Naive thymus-derived CD4-positive, alpha-beta T cell (primary cell): ENCODE data around the gene SLC16A8. TPM values are rescaled to one million over a fixed set of nuclear protein-coding genes. Genes with fewer than 3 reads are reported as not detected.
"Not testable (repeated sequence)": the region's sequence is repeated elsewhere in the genome, so short reads cannot be mapped to it uniquely, and the experiment has no call there.

Source experiments
- ATAC-seq: fragments of 150-1000 bp; cut with Tn5 transposase; 2 replicates; pipeline ENCODE4 v1.10.0; 2021; ENCODE audit warnings: mild to moderate bottlenecking, moderate library complexity
- CTCF ChIA-PET: fragments of 350-600 bp; sonication (Branson Sonifier 250); formaldehyde crosslinking; loops from one replicate; lab custom pipeline; 2021; ENCODE audit warnings: antibody characterized with exemption; lab: Charles Lee
- POLR2A ChIA-PET: fragments of 350-600 bp; sonication (Branson Sonifier 250); formaldehyde crosslinking; loops from one replicate; lab custom pipeline; 2021; ENCODE audit warnings: antibody characterized with exemption, inconsistent platforms; lab: Charles Lee
- DNase-seq, 9 donors: peaks; one replicate each; pipeline versions ENCODE4 v3.0.0 to v3.0.0-alpha.2; 2020 to 2022; ENCODE audit warnings: mixed read lengths in 1 of 9
- H3K27ac ChIP-seq: one replicate; pipeline ENCODE4 v1.7.0; 2013; ENCODE audit warnings: mild to moderate bottlenecking, low read depth, low read length, moderate library complexity
- H3K27me3 ChIP-seq, 2 donors: one replicate each; pipeline ENCODE4 v1.7.0; 2013; ENCODE audit warnings: low read length in 2 of 2, mild to moderate bottlenecking in 2 of 2, moderate library complexity in 2 of 2; ENCODE audit not compliant: control insufficient read depth in 2 of 2, insufficient read depth in 2 of 2
- H3K36me3 ChIP-seq, 3 experiments: 1 replicate in 2 of 3; 2 replicates in 1 of 3; pipeline ENCODE4 v1.7.0; 2013; ENCODE audit warnings: low read length in 3 of 3, mild to moderate bottlenecking in 3 of 3, moderate library complexity in 1 of 3; ENCODE audit not compliant: insufficient read depth in 3 of 3, control insufficient read depth in 2 of 3
- H3K4me1 ChIP-seq, 2 donors: one replicate each; pipeline ENCODE4 v1.7.0; 2013; ENCODE audit warnings: low read length in 2 of 2, mild to moderate bottlenecking in 2 of 2, moderate library complexity in 1 of 2; ENCODE audit not compliant: control insufficient read depth in 2 of 2, insufficient read depth in 2 of 2
- H3K4me3 ChIP-seq: 2 replicates; pipeline ENCODE4 v1.7.0; 2013; ENCODE audit warnings: mild to moderate bottlenecking, low read length
- H3K9me3 ChIP-seq, 3 experiments: 1 replicate in 2 of 3; 2 replicates in 1 of 3; pipeline ENCODE4 v1.7.0; 2013; ENCODE audit warnings: low read length in 3 of 3; ENCODE audit not compliant: control insufficient read depth in 2 of 3
- H3K27ac Mint-ChIP-seq, 9 donors: one replicate each; pipeline ENCODE4 v1.8.0; 2020 to 2022; ENCODE audit warnings: mixed read lengths in 9 of 9, mild to moderate bottlenecking in 8 of 9, moderate library complexity in 5 of 9, inconsistent platforms in 2 of 9
- H3K27me3 Mint-ChIP-seq, 5 donors: one replicate each; pipeline ENCODE4 v1.8.0; 2021 to 2022; ENCODE audit warnings: mixed read lengths in 5 of 5, mild to moderate bottlenecking in 1 of 5
- H3K36me3 Mint-ChIP-seq, 5 donors: one replicate each; pipeline ENCODE4 v1.8.0; 2020 to 2022; ENCODE audit warnings: mixed read lengths in 5 of 5, mild to moderate bottlenecking in 3 of 5, inconsistent platforms in 1 of 5
- H3K4me1 Mint-ChIP-seq, 7 donors: one replicate each; pipeline ENCODE4 v1.8.0; 2020 to 2022; ENCODE audit warnings: mixed read lengths in 7 of 7, mild to moderate bottlenecking in 3 of 7, inconsistent platforms in 1 of 7
- H3K4me3 Mint-ChIP-seq, 10 donors: one replicate each; pipeline ENCODE4 v1.8.0; 2020 to 2022; ENCODE audit warnings: mild to moderate bottlenecking in 10 of 10, mixed read lengths in 10 of 10, moderate library complexity in 6 of 10, inconsistent platforms in 2 of 10
- H3K9me3 Mint-ChIP-seq, 11 donors: one replicate each; pipeline ENCODE4 v1.8.0; 2020 to 2022; ENCODE audit warnings: mixed read lengths in 11 of 11, mild to moderate bottlenecking in 4 of 11, inconsistent platforms in 1 of 11, moderate library complexity in 1 of 11
- intact Hi-C, 2 donors: fragments of 100-400 bp; cut with micrococcal nuclease; formaldehyde crosslinking; loops; one replicate each; pipeline ENCODE4 v1.15.1; 2023
- polyA plus RNA-seq, 2 donors: library from polyadenylated mRNA; unstranded; fragments of 300-500 nt; fragmentation: Illumina TruSeq; gene quantifications; one replicate each; pipeline ENCODE4 v1.2.3, GENCODE V29; 2021
- total RNA-seq, 6 experiments: library from RNA in 5 of 6; stranded (reverse) in 5 of 6; gene quantifications; 1 replicate in 5 of 6; 2 replicates in 1 of 6; pipeline ENCODE4 v1.2.3 and lab custom pipeline; 2021 to 2026

SLC16A8 gene
- total and polyA plus RNA-seq, 7 experiments from 2014 or later = not detected

GRCh38 chr22:38038890-38039812 is 44.8 kb downstream of the SLC16A8 start:
- POLR2A ChIA-PET = no interaction called here
- no peaks in the 10 kb centered on the region for H3K27me3 Mint-ChIP-seq
- no peaks in the 10 kb centered on the region for H3K9me3 ChIP-seq
- H3K36me3 ChIP-seq = no peaks in the 10 kb centered on the region
- no peak overlapping the region for H3K27ac Mint-ChIP-seq
- no peak overlapping the region for H3K4me3 ChIP-seq
- no peak overlapping the region for H3K4me3 Mint-ChIP-seq
- no peak overlapping the region for H3K27ac ChIP-seq
- intact Hi-C loops = no loop called here
- no peaks in the 10 kb centered on the region for H3K27me3 ChIP-seq
- CTCF ChIA-PET = no interaction called here
- H3K4me1 Mint-ChIP-seq = peaks cover 0 to 8% (median 0%) of the 10 kb centered on the region in 7 donors
- ATAC-seq (no peak), DNase-seq (no peak)
- no peaks in the 10 kb centered on the region for H3K9me3 Mint-ChIP-seq
- H3K36me3 Mint-ChIP-seq = no peaks in the 10 kb centered on the region
- H3K4me1 ChIP-seq = no peaks in the 10 kb centered on the region

GRCh38 chr22:38038426-38038825 is 45.6 kb downstream of the SLC16A8 start:
- Histone ChIP-seq H3K36me3 (no peaks in the 10 kb centered on the region), H3K4me3 (no peak overlapping the region), H3K27ac (no peak overlapping the region), H3K27me3 (no peaks in the 10 kb centered on the region), H3K9me3 (no peaks in the 10 kb centered on the region), H3K4me1 (no peaks in the 10 kb centered on the region)
- no peak overlapping the region for H3K27ac Mint-ChIP-seq
- H3K4me3 Mint-ChIP-seq = no peak overlapping the region
- POLR2A ChIA-PET = no interaction called here
- ATAC-seq (no peak), DNase-seq (no peak)
- H3K4me1 Mint-ChIP-seq = peaks cover 0 to 11% (median 0%) of the 10 kb centered on the region in 7 donors
- no peaks in the 10 kb centered on the region for H3K27me3 Mint-ChIP-seq
- intact Hi-C loops = no loop called here
- CTCF ChIA-PET = no interaction called here
- H3K9me3 Mint-ChIP-seq = no peaks in the 10 kb centered on the region
- no peaks in the 10 kb centered on the region for H3K36me3 Mint-ChIP-seq

- H3K27me3 ChIP-seq, H3K27me3 Mint-ChIP-seq, H3K36me3 Mint-ChIP-seq, H3K27ac ChIP-seq, H3K4me3 ChIP-seq, H3K4me3 Mint-ChIP-seq, H3K9me3 Mint-ChIP-seq, H3K4me1 ChIP-seq, DNase-seq, H3K36me3 ChIP-seq, H3K9me3 ChIP-seq, CTCF ChIA-PET, ATAC-seq, POLR2A ChIA-PET, H3K27ac Mint-ChIP-seq, intact Hi-C loops: not testable (repeated sequence)
- H3K4me1 Mint-ChIP-seq = peaks cover 0 to 10% (median 0%) of the 10 kb centered on the region in 7 donors
Observed at GRCh38 chr22:38037367-38038150, 46.4 kb downstream of the SLC16A8 start.

- no peaks in the 10 kb centered on the region for H3K36me3 Mint-ChIP-seq
- H3K27me3 ChIP-seq = no peaks in the 10 kb centered on the region
- no peaks in the 10 kb centered on the region for H3K27me3 Mint-ChIP-seq
- intact Hi-C loops = no loop called here
- H3K27ac ChIP-seq = no peak overlapping the region
- no peaks in the 10 kb centered on the region for H3K9me3 Mint-ChIP-seq
- H3K4me3 ChIP-seq = no peak overlapping the region
- ATAC-seq (no peak), DNase-seq (no peak)
- no peak overlapping the region for H3K4me3 Mint-ChIP-seq
- no peaks in the 10 kb centered on the region for H3K4me1 ChIP-seq
- CTCF ChIA-PET = no interaction called here
- H3K9me3 ChIP-seq = no peaks in the 10 kb centered on the region
- no peak overlapping the region for H3K27ac Mint-ChIP-seq
- peaks cover 0 to 8% (median 0%) of the 10 kb centered on the region in 7 donors for H3K4me1 Mint-ChIP-seq
- POLR2A ChIA-PET = no interaction called here
- no peaks in the 10 kb centered on the region for H3K36me3 ChIP-seq
Observed at GRCh38 chr22:38036392-38037062, 47.5 kb downstream of the SLC16A8 start.

- Mint-ChIP-seq H3K4me1 (peaks cover 0 to 5% (median 0%) of the 10 kb centered on the region in 7 donors), H3K36me3 (no peaks in the 10 kb centered on the region), H3K4me3 (no peak overlapping the region), H3K9me3 (no peaks in the 10 kb centered on the region), H3K27me3 (no peaks in the 10 kb centered on the region), H3K27ac (no peak overlapping the region)
- Histone ChIP-seq H3K4me3 (no peak overlapping the region), H3K27me3 (no peaks in the 10 kb centered on the region), H3K9me3 (no peaks in the 10 kb centered on the region), H3K36me3 (no peaks in the 10 kb centered on the region), H3K4me1 (no peaks in the 10 kb centered on the region), H3K27ac (no peak overlapping the region)
- DNase-seq (no peak), ATAC-seq (no peak)
- POLR2A ChIA-PET = interaction anchor here (0.6 kb wide), 1 partner anchor 13 kb away, joined by 3 read pairs; no protein-coding TSS in a partner anchor
- intact Hi-C loops = no loop called here
- CTCF ChIA-PET = no interaction called here
Observed at GRCh38 chr22:38035530-38035885, 48.5 kb downstream of the SLC16A8 start.

- Mint-ChIP-seq H3K4me1 (peaks cover 0 to 5% (median 0%) of the 10 kb centered on the region in 7 donors), H3K27ac (no peak overlapping the region), H3K36me3 (no peaks in the 10 kb centered on the region), H3K27me3 (no peaks in the 10 kb centered on the region), H3K4me3 (no peak overlapping the region), H3K9me3 (no peaks in the 10 kb centered on the region)
- DNase-seq = no peak
- no peaks in the 10 kb centered on the region for H3K36me3 ChIP-seq
- ChIA-PET CTCF (no interaction called here), POLR2A (interaction anchor here (0.6 kb wide), 1 partner anchor 13 kb away, joined by 3 read pairs; no protein-coding TSS in a partner anchor)
- H3K4me1 ChIP-seq = no peaks in the 10 kb centered on the region
- no peak overlapping the region for H3K4me3 ChIP-seq
- intact Hi-C loops = no loop called here
- no peak for ATAC-seq
- H3K27ac ChIP-seq = no peak overlapping the region
- H3K27me3 ChIP-seq = no peaks in the 10 kb centered on the region
- H3K9me3 ChIP-seq = no peaks in the 10 kb centered on the region
Observed at GRCh38 chr22:38034884-38035529, 49.0 kb downstream of the SLC16A8 start.
